H9 (cell line): ENCODE measurements around the gene OSTN. TPM values are rescaled to one million over a fixed set of nuclear protein-coding genes. Genes with fewer than 3 reads are reported as not detected.

Experiments used
- DNase-seq: peaks from one replicate; pipeline ENCODE4 v3.0.0-alpha.2; 2017
- H2AFZ ChIP-seq: one replicate; pipeline ENCODE4 v1.6.1; 2013; ENCODE audit warnings: mild to moderate bottlenecking, low read length, control low read depth, moderate library complexity
- H2AK5ac ChIP-seq: 2 replicates; pipeline ENCODE4 v1.6.1; 2013; ENCODE audit warnings: low read length, control low read depth, mixed read lengths; ENCODE audit not compliant: insufficient read length
- H2BK120ac ChIP-seq: one replicate; pipeline ENCODE4 v1.6.1; 2013; ENCODE audit warnings: low read depth, mild to moderate bottlenecking, low read length, control low read depth, inconsistent platforms; ENCODE audit not compliant: poor library complexity, severe bottlenecking
- H2BK12ac ChIP-seq: 2 replicates; pipeline ENCODE4 v1.6.1; 2013; ENCODE audit warnings: low read length, control low read depth, mixed read lengths, low read depth; ENCODE audit not compliant: insufficient read length
- H2BK15ac ChIP-seq: 2 replicates; pipeline ENCODE4 v1.6.1; 2013; ENCODE audit warnings: low read depth, low read length, control low read depth
- H2BK20ac ChIP-seq: one replicate; pipeline ENCODE4 v1.6.1; 2013; ENCODE audit warnings: low read depth, mild to moderate bottlenecking, low read length, control low read depth, inconsistent platforms; ENCODE audit not compliant: poor library complexity, severe bottlenecking
- H2BK5ac ChIP-seq: 2 replicates; pipeline ENCODE4 v1.6.1; 2013; ENCODE audit warnings: low read length, control low read depth, mixed read lengths; ENCODE audit not compliant: insufficient read length
- H3K14ac ChIP-seq: 2 replicates; pipeline ENCODE4 v1.6.1; 2013; ENCODE audit warnings: low read length, control low read depth; ENCODE audit not compliant: insufficient read depth
- H3K18ac ChIP-seq: 2 replicates; pipeline ENCODE4 v1.6.1; 2013; ENCODE audit warnings: low read depth, mild to moderate bottlenecking, mixed read lengths, low read length, control low read depth; ENCODE audit not compliant: insufficient read length
- H3K23ac ChIP-seq: 2 replicates; pipeline ENCODE4 v1.6.1; 2013; ENCODE audit warnings: low read length, control low read depth, mixed read lengths, low read depth; ENCODE audit not compliant: insufficient read length
- H3K23me2 ChIP-seq: 2 replicates; pipeline ENCODE4 v1.6.1; 2013; ENCODE audit warnings: low read depth, mild to moderate bottlenecking, mixed read lengths, low read length, control low read depth; ENCODE audit not compliant: insufficient read length, poor library complexity, severe bottlenecking
- H3K27ac ChIP-seq: 2 replicates; pipeline ENCODE4 v1.5.1; 2013; ENCODE audit warnings: low read length, control low read depth, mixed read lengths, low read depth; ENCODE audit not compliant: insufficient read length
- H3K27me3 ChIP-seq: 2 replicates; pipeline ENCODE4 v1.6.1; 2013; ENCODE audit warnings: low read length, control low read depth, inconsistent platforms; ENCODE audit not compliant: insufficient read depth
- H3K4ac ChIP-seq: 2 replicates; pipeline ENCODE4 v1.6.1; 2013; ENCODE audit warnings: low read depth, mild to moderate bottlenecking, control low read depth, inconsistent platforms, low read length, moderate library complexity
- H3K4me1 ChIP-seq: 2 replicates; pipeline ENCODE4 v1.6.1; 2013; ENCODE audit warnings: low read length, control low read depth, inconsistent platforms; ENCODE audit not compliant: insufficient read depth
- H3K4me2 ChIP-seq: 2 replicates; pipeline ENCODE4 v1.6.1; 2013; ENCODE audit warnings: low read length, control low read depth, mixed read lengths; ENCODE audit not compliant: insufficient read length, insufficient read depth
- H3K56ac ChIP-seq: 2 replicates; pipeline ENCODE4 v1.6.1; 2013; ENCODE audit warnings: low read depth, mild to moderate bottlenecking, mixed read lengths, low read length, control low read depth; ENCODE audit not compliant: insufficient read length
- H3K79me1 ChIP-seq: 2 replicates; pipeline ENCODE4 v1.6.1; 2013; ENCODE audit warnings: low read depth, mild to moderate bottlenecking, moderate library complexity, low read length, control low read depth, inconsistent platforms; ENCODE audit not compliant: insufficient read depth, poor library complexity, severe bottlenecking
- H3K79me2 ChIP-seq: 2 replicates; pipeline ENCODE4 v1.6.1; 2013; ENCODE audit warnings: low read length, control low read depth, inconsistent platforms; ENCODE audit not compliant: insufficient read depth
- H3K9ac ChIP-seq: 2 replicates; pipeline ENCODE4 v1.6.1; 2013; ENCODE audit warnings: low read length, control low read depth, mixed read lengths; ENCODE audit not compliant: insufficient read length; ENCODE audit errors: extremely low read depth
- H3K9me3 ChIP-seq: one replicate; pipeline ENCODE4 v1.6.1; 2013; ENCODE audit warnings: low read depth, low read length, inconsistent platforms; ENCODE audit not compliant: control insufficient read depth
- H3T11ph ChIP-seq: one replicate; pipeline ENCODE4 v1.6.1; 2013; ENCODE audit warnings: mild to moderate bottlenecking, low read length, control low read depth, inconsistent platforms
- H4K20me1 ChIP-seq: one replicate; pipeline ENCODE4 v1.6.1; 2013; ENCODE audit not compliant: control insufficient read depth, insufficient read length, insufficient read depth
- H4K5ac ChIP-seq: 2 replicates; pipeline ENCODE4 v1.6.1; 2013; ENCODE audit warnings: low read depth, mild to moderate bottlenecking, mixed read lengths, low read length, control low read depth; ENCODE audit not compliant: insufficient read length
- H4K8ac ChIP-seq: replicated peaks from 2 replicates; pipeline ENCODE4 v1.6.1; 2013; ENCODE audit warnings: low read length, control low read depth, mixed read lengths, low read depth; ENCODE audit not compliant: insufficient read length
- H4K91ac ChIP-seq: 2 replicates; pipeline ENCODE4 v1.6.1; 2013; ENCODE audit warnings: low read depth, mild to moderate bottlenecking, moderate library complexity, mixed read lengths, low read length, control low read depth; ENCODE audit not compliant: insufficient read length
- H3K27ac Mint-ChIP-seq, 3 experiments: 2 replicates in 2 of 3; 3 replicates in 1 of 3; pipeline ENCODE4 v1.8.0; 2020 to 2021; ENCODE audit warnings: mixed read lengths in 3 of 3, mild to moderate bottlenecking in 1 of 3, moderate library complexity in 1 of 3
- H3K27me3 Mint-ChIP-seq: 2 replicates; pipeline ENCODE4 v1.8.0; 2021; ENCODE audit warnings: low read depth, mild to moderate bottlenecking, moderate library complexity, mixed read lengths
- H3K36me3 Mint-ChIP-seq, 3 experiments: 2 replicates in 2 of 3; 3 replicates in 1 of 3; pipeline ENCODE4 v1.8.0; 2020 to 2021; ENCODE audit warnings: low read depth in 3 of 3, mixed read lengths in 3 of 3; ENCODE audit not compliant: insufficient read depth in 1 of 3
- H3K4me1 Mint-ChIP-seq, 2 experiments: 2 replicates each; pipeline ENCODE4 v1.8.0; 2020; ENCODE audit warnings: mixed read lengths in 2 of 2
- H3K4me3 Mint-ChIP-seq, 2 experiments: 2 replicates in 1 of 2; 3 replicates in 1 of 2; pipeline ENCODE4 v1.8.0; 2020 to 2021; ENCODE audit warnings: mild to moderate bottlenecking in 2 of 2, mixed read lengths in 2 of 2, moderate library complexity in 1 of 2
- H3K9me3 Mint-ChIP-seq, 2 experiments: 2 replicates in 1 of 2; 3 replicates in 1 of 2; pipeline ENCODE4 v1.8.0; 2020; ENCODE audit warnings: mild to moderate bottlenecking in 2 of 2, mixed read lengths in 2 of 2, moderate library complexity in 1 of 2
- CTCF ChIP-seq: fragments of 200-600 bp; sonication (generic); conservative IDR thresholded peaks from 3 replicates; pipeline ENCODE4 v1.8.0; 2021; ENCODE audit warnings: antibody characterized with exemption, mild to moderate bottlenecking
- WGBS: extraction: QIAGEN DNeasy Blood & Tissue Kit; methylation state at CpG from one replicate; pipeline ENCODE4 v1.1.7; 2013; ENCODE audit warnings: missing lambda C conversion rate, low lambda C conversion rate, mixed read lengths; ENCODE audit not compliant: insufficient read length; ENCODE audit errors: extremely low coverage; 5-methylcytosine and 5-hydroxymethylcytosine counted together
- total RNA-seq: library from RNA; stranded (reverse); gene quantifications from 2 replicates; pipeline ENCODE4 v1.2.1, GENCODE V29; 2021

Gene OSTN
- total RNA-seq, 1 experiment from 2014 or later: 0.07 TPM

- Mint-ChIP-seq H3K36me3 (no peaks in the 10 kb centered on the region), H3K9me3 (no peaks in the 10 kb centered on the region), H3K27ac (no peak overlapping the region), H3K27me3 (no peaks in the 10 kb centered on the region), H3K4me3 (no peak overlapping the region), H3K4me1 (peaks cover 13 to 15% of the 10 kb centered on the region in 2 experiments)
- Histone ChIP-seq H3T11ph (no peak overlapping the region), H2BK15ac (no peak overlapping the region), H3K23ac (no peak overlapping the region), H3K27ac (no peak overlapping the region), H2BK120ac (no peak overlapping the region), H3K23me2 (no peaks in the 10 kb centered on the region), H4K5ac (no peak overlapping the region), H2AFZ (no peak overlapping the region), H3K27me3 (no peaks in the 10 kb centered on the region), H3K18ac (no peak overlapping the region), H3K4me1 (no peaks in the 10 kb centered on the region; the same call in 1 of the 2 replicates), H3K14ac (no peak overlapping the region), H4K91ac (no peak overlapping the region), H4K8ac (no peak overlapping the region), H4K20me1 (no peaks in the 10 kb centered on the region), H3K4me2 (no peak overlapping the region), H2BK20ac (no peak overlapping the region), H3K79me2 (no peaks in the 10 kb centered on the region), H3K9me3 (no peaks in the 10 kb centered on the region), H3K56ac (no peak overlapping the region), H2BK12ac (no peak overlapping the region), H3K9ac (no peak overlapping the region), H3K79me1 (no peaks in the 10 kb centered on the region), H2AK5ac (no peak overlapping the region), H2BK5ac (no peak overlapping the region), H3K4ac (no peak overlapping the region)
- DNase-seq: no peak
- WGBS: no CpG with 5 or more reads among the region's 4 CpGs
- TF ChIP-seq CTCF: no peak
These were observed 107.4 kb downstream of the OSTN start for GRCh38 chr3:191306428-191306827.
